GM21825 (cell line): ENCODE measurements around the gene MXD1.
A peak's percentile ranks its signal among the peaks of the same experiment; 100 is the strongest.

Experiments
- ATAC-seq: cut with Tn5 transposase; IDR thresholded peaks from one replicate; pipeline ENCODE4 v1.9.1; 2021; ENCODE audit warnings: mild to moderate bottlenecking, moderate library complexity; ENCODE audit not compliant: unreplicated experiment

MXD1 gene

DNA sequence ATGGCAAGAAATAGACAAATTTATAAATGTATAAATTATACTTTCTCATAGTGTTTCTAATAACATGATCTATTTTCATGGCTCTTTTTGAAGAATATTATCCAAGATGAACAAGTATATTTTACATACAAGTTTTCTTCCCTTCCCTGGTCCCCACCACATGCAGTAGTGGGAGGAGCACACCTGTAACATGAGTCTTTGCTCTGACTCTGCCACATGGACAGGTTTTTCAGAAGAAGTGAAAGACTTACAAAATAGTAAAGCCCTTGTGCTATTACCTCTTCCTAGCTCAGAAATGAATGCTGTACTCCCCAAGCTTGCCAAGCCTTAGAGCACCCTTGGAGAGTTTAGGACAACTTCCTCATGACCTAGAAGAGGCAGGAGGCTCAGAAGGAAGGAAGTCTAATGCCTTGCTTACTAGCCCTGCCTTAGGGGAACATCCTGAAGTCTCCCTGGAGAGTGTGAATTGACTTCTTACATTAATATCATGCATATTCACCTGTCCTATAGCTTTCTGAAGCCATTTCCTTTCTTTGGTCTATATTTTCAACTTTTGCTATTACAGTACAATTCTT is 18.4 kb downstream of the MXD1 start:
- ATAC-seq = no peak

DNA sequence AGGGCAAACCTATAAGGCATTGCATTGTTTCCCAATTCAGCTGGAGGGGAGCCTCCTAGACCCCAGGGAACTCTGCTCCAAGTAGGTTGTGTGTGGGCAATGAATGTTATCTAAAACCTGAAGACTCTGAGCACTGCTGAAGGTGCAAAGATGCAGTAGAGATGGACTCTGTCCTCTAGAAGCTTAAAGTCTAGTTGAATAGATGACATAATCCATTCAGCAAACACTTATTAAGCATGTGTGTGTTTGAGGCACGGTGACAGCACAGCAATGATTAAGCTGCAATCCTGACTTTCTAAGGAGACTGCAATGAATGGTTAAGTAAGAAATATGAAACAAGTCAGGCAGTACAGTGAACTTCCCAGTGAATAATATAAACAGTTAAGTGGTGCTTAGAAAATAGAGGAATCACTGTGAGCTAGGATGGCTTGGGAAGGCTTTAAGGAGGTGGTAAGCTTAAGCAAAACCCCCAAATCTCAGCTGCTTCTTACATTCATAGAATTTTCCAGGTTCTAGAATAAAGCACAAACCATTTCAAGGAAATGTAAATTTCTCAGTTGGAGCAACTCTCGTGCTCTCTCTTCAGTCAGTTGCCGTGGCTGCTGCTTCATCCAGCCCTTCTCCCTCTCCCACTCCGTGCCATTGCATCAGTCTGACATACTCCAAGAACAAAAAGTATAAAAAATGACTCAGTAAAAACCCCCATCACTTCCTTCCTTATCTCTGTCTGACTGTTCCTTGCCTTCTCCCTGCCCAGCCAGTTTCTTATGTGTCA is 19.1 kb downstream of the MXD1 start:
- ATAC-seq = no peak

DNA sequence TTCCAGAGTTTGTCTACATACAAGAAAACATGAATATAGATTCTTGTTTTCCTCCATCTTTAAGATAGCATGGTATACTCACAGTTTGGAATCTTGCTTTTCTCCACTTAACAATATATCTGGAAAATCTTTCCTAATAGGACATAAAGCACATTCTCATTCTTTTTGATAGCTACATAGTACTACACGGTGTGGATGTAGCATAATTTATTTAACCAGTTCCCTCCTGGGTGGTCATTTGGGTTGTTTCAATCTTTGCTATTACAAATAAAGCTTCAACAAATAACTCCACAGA is 19.7 kb downstream of the MXD1 start:
- ATAC-seq = no peak

DNA sequence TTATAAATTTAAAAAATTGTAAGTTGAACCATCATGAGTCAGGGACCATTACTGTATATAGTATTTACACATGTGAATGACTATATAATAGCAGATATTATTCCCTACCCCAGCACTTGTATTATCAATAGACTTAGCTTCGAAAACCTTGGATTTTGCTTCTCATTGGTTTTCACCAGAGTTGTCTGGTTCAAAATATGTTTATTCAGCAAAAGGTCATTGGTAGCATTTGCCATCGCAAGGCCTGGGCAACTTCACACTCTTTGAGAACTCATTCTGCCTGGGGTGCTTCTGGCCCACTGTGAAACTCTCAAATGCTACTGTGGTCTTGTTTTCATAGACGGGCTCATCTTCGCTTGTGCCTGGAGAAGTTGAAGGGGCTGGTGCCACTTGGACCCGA is 20.1 kb downstream of the MXD1 start:
- no peak for ATAC-seq

DNA sequence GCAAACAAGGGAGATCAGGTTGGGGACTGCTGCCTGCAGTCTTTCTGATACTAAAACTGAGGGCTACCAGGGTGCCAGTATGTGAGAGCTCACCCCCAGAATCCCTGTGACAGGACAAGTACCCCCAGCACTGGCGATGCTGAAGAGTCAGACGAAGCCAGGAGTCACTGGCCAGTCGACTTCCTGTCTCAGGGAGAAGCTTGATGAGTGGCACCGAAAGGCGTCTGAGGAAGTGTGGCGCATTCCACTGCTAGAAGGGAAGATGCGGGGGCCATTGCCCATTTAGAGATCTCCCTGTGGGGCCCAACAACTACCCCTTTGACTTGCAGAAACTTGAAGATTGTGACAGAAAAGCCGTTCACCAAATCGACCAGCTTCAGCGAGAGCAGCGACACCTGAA is 22.0 kb downstream of the MXD1 start:
- ATAC-seq = no peak

DNA sequence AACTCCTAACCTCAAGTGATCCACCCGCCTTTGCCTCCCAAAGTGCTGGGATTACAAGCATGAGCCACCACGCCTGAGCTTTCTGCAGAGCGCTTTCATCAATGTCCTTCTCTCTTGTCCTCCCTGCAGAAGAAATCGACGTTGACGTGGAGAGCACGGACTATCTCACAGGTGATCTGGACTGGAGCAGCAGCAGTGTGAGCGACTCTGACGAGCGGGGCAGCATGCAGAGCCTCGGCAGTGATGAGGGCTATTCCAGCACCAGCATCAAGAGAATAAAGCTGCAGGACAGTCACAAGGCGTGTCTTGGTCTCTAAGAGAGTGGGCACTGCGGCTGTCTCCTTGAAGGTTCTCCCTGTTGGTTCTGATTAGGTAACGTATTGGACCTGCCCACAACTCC is 23.1 kb downstream of the MXD1 start:
- no peak for ATAC-seq

DNA sequence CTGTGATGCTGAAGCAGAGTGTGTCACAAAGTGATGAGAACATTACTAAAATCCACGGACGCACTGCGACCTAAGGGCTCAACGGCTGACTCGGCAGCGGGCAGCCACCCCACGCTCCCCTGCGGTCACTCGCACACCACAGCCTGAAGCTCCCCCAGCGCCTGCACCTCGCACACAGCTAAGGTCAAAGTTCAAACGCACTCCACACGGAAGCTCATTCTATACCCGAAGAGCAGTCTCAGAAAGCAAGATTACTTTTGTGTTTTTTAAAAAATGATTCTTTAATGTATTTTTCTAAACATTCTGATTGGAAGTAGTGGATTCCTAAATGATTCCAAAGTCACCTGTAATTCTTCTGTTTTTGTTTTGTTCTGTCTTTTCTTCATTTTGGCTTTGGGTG is 24.8 kb downstream of the MXD1 start:
- no peak for ATAC-seq

DNA sequence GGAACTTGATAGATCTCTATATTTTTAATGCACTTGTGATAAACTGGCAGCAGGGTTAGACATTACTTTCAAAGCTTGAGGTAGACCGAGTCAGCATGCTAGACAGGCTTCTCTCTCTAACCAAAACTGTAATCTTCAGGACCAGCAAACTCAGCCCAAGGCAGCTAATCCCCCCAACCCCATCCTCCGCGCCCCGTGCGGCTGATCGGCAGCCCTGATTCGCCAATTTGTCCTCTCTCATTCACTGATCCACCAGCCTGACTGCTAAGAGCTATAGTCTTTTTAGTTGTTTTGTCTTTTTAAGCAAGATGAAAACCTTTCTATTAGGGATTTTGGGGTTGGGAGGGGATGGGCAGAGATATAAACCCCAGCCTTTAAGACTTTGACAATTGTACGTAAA is 25.8 kb downstream of the MXD1 start:
- ATAC-seq = no peak

DNA sequence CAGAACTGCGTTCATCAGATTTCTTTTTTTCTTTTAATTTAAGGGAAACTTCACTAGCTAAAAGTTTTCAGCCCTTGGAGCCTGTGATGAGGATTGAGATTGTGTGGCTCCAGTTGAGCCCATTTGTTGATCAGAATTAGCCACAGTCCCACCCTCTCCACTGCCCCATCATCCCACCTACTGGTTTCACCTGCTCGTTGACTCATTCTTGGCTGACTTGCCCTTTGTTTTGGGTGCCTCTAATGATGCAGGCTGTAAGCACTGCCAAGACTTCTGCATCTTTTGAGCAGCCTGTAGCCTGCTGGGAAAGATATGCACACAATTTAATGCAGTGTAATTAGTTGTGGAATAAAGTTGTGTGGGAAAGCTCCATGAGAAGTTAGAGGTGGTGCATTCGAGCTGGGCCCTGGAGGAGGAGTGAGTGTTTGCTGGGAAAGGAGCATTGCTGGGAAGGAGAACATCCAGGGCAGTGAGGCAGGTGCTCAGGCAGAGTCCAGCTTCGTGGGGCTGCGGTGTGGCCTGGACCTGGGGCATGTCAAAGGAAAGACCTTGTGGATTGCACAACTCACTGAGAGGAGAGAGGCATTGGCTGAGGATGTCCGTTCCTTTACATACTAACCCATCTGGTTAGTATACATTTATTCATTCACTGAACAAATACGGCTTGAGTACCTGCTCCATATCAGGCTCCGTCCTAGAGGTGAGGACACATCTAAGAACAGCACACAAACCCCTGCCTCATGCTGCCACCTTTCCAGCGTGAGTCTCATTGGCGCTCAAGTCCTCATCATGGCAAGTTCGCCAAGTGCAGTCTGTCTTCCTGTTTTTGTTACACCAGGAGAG is 28.3 kb downstream of the MXD1 start:
- ATAC-seq = no peak

DNA sequence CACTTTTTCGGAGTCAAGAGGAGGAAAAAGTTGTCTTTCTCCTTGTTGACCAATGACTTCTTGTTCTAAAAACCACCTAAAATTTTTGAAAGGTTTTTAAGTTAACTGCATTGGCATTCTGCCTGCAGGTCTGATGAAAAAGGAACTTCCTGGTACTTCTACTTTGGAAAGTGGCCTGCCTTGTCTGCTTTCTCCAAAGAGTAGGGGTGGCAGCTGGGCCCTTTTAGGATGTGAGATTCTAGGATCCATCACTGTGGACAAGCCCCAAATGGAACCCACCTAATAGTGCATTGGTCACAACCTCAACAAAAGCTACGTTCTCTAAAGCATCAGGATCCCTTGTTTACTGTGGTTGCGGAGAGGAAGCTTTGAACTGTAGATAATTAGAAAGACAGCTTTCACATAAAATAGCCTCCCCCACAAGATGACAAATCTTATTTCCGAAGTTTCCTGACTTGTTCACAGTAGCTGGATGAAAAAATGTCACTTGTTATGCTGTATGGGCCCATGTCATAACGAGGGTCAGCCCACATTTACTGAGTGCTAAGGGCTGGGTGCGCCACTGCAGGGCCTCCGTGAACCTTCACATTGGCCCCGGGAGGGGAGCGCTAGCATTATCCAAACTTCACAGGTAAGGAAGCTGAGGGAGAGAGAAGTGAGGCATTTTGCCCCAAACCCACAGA is 29.1 kb downstream of the MXD1 start:
- ATAC-seq = no peak

DNA sequence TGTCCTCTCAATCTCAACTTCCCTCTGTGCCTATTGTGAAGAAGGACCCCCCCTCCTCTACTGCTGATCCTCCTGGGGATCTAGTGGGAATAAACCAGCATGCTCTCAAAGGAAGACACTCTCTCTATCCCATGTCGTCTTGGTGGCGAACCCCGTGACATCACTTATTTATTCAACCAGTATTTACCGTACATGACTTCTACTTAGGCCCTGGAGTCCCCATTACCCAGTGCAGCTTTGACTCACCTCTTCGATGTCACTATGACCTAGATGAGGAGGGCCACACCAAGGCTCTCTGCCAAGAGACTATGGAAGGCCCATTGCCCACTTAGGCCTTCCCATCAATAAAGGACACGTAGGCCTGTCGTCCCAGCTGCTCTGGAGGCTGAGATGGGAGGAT is 29.8 kb downstream of the MXD1 start:
- ATAC-seq = no peak

DNA sequence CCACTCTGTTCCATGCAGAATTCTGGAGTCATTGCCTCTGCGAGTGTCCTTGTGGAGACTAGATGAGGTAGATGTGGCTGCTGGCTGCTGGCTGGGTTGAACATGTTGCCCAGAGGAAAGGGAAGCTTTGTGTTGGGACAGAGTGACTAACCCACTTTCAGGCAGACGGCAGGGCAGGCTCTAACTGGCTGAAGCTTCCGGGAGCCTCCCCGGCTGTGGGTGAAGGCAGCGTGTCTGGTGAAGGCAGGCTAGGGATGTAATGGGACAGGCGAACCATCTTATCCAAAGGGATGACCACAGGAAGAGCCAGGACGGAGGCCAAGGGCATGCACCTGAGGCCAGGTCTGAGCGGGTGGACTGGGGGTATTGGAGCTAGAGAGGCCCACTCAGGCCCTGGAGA is 30.5 kb downstream of the MXD1 start:
- ATAC-seq = no peak

DNA sequence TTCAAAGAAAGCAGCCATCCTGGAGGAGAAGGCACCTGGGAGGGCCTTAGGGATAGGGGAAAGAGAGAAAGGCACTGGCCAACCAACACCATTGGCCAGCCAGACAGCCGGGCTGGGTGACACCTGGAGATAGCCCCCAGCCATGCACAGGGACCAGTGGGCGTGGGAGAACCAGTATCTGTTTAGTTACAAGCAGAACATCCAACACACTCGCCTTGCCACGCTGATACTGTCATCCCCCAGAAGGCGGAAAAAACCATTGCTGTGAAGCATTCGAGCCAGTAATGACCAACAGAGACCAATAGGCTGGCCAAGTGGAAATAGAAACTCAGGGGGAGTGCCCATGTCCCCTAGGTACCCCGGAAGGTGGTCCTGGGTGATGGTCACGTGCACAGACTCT is 31.0 kb downstream of the MXD1 start:
- ATAC-seq = no peak

DNA sequence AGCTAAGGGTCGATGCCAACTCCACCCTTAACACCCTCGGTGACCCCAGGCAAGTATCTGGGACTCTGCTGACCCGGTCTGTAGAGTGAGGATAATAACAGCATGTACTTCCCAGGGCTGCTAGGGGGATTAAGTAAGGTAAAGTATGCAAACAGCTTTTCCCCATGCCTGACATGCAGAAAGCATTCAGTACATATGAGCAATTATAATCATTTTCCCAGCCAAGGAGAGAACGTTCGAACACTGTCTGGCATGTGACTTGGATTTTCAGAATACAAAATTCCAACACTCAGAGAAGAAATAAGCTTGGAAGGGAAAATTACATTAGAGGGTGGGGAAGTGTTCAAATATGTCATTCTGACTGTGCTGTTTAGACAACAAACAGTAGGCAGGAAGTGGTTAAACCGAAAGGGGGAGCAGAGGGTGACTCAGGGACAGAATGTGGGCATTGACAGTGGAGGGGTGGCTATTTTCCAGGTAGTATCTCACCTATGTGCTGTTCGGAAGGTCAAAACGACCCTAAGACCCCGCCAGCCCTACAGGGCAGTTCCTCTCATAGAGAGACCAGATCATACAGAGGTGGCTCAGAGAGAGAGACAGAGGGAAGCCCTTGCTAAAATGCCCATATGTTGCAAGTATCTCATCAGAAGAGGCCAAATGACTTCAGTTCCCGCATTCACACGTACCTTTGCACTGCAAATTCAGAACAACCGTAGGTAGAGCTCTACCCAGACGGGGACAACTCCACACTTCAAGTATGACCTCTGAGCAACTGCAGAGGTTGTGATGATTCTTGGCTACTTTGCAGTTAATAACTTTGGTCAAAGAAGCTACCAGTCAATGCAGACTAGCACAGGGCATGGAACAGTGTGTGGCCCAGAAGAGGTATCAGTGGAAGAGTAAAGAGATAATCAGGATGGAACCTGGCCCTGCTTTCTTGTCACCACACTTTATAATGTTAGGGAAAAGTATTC is 31.7 kb downstream of the MXD1 start:
- ATAC-seq = peak; percentile 80

DNA sequence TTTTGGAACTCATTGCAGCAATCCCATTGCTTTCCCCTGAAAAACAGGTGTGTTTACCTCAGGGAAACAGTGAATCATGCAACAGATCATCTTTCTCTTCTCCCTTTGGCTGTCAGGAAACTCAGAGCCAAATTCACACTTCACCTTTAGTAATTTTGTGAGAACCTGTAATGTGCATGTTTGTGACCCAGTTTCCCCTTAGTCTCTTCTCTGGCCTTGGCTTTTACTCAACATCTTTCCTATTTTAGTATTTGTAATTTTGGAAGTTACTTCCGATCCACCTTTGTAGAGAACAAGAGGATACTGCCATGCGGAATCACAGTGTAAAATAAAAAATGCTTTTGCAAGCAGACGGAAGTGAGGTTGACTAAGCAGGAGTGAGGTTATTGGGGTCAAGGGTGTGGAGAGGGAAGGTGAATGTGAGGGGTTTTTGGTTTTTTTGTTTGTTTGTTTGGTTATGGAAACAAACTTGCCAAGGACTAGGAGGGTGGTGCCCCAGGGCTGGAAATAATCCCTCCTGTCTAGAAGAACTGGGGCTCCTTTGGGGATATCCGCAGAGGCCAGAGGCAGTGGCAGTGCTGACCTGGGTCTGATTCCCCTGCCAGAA is 32.5 kb downstream of the MXD1 start:
- no peak for ATAC-seq

DNA sequence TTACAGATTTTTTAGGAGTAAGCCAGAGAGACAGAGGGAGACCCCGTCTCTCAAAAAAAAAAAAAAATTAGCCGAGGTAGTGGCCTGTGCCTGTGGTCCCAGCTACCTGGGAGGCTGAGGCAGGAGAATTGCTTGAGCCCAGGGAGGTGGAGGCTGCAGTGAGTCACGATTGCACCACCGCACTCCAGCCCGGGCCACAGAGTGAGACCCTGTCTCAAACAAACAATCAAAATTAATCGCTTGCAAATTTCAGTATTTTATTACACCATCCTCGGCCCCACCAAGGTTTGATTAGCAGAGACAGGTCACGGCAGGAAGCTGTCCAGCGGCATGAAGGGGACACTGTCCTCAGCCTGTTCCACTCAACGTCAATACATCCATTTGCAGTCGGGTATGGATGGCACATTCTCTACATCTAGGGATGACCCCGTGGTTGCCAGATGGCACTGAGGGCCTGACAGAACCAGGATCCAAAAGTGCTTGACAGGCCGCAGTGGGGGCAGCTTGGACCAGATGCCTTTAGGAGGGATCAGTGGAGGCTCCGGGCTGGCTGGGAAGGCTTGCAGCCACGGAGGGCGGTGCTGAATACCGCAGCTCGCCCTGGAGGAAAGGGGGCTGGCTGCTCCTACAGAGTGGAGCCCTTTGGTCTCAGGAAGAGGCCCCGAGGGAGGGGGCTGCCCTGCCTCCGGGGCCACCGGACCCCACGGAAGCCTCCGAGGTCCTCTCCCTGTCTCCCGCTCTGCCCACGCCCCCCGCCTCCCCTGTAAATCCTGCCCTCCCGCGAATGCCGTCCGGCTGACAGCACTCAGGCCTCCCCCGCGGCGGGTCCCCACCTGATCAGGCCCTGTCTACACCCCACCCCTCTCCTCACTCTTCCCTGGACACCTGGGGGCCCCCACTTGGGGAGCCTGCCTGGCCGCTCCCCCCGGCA is 33.4 kb downstream of the MXD1 start:
- ATAC-seq = no peak

DNA sequence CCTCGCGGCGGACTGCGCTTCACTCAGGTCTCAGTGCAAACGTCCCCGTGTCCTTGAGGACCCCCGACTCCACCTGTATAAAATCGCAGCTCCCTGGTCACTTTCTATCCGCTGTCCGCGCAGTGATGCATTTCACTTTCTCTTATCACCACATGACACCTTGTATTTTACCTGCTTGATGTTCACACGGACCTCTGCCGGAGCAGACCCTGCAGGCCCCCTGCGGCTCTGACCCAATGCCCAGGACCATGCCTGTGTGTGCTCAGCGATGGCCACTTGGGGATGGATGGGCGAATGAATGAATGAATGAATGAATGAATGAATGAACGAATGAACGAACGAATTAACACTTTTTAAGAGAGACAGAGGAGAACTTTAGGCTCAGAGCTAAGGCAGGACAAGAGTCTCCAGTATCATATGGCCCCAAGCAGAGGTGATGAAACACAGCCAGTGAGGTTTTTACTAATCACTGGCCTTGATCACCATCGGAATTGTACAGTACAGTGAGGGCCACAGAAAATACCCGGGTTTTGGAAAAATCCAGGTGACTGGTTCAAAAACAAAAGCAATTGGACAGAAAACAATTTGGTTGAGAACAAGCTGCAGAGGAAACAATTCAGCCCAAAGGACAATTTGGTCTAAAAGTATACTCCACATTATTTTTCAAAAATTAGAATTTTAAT is 34.2 kb downstream of the MXD1 start:
- ATAC-seq = no peak

DNA sequence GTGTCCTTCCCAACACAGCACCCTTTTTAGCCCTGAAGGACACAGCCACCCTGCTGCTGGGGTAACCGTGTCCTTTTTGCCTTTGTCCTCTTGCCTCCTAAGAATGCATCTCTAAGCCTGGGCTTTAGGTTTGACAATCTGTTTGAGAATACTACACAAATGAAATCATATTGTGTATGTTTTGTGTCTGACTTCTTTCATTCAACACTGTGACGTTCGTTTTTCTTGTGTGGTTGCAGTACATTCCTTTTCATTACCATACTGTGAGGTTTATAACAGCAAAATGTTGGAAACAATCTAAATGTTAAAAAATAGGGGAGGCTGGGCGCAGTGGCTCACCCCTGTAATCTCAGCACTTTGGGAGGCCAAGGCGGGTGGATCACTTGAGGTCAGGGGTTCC is 35.3 kb downstream of the MXD1 start:
- no peak for ATAC-seq
